Endothelial cell of umbilical vein (primary cell): ENCODE data around the gene GPAT3. TPM values are rescaled to one million over a fixed set of nuclear protein-coding genes. Genes with fewer than 3 reads are reported as not detected.

Source experiments
- Bru-seq: library from RNA; stranded (reverse); fragments of 400-500 nt; gene quantifications from one replicate; lab custom pipeline; 2021; lab: Mats Ljungman, UMichigan
- BruChase-seq, 2 experiments: library from RNA; stranded (reverse); fragments of 400-500 nt; gene quantifications; one replicate each; lab custom pipeline; 2021; lab: Mats Ljungman, UMichigan
- BruUV-seq: library from RNA; stranded (reverse); fragments of 400-500 nt; replicated peaks from 2 replicates; lab custom pipeline; 2021; lab: Mats Ljungman, UMichigan
- CTCF ChIA-PET: fragments of 300-600, 350-600 bp; sonication (Branson Sonifier 250); formaldehyde crosslinking; loops from one replicate; lab custom pipeline; 2021; ENCODE audit warnings: antibody characterized with exemption, inconsistent platforms; lab: Charles Lee
- POLR2A ChIA-PET: fragments of 300-600, 350-600 bp; sonication (Branson Sonifier 250); formaldehyde crosslinking; loops from one replicate; lab custom pipeline; 2021; ENCODE audit warnings: antibody characterized with exemption, inconsistent platforms; lab: Charles Lee
- DNase-seq: peaks from one replicate; pipeline ENCODE4 v3.0.0-alpha.2; 2011; ENCODE audit warnings: low read depth, low spot score
- FAIRE-seq: peaks from 2 replicates; lab custom pipeline; 2011; peaks lifted over from hg19 to GRCh38; lab: Jason Lieb, UNC
- H2AFZ ChIP-seq: 2 replicates; pipeline ENCODE4 v1.6.0; 2012; ENCODE audit warnings: low read depth, low read length, control low read depth, inconsistent platforms
- H3K27ac ChIP-seq: 2 replicates; pipeline ENCODE4 v1.5.1; 2011; ENCODE audit warnings: low read depth, mild to moderate bottlenecking, control low read depth, low read length, moderate library complexity; ENCODE audit not compliant: insufficient read depth
- H3K27me3 ChIP-seq, 2 experiments: 2 replicates each; pipeline versions ENCODE4 v1.6.0 to v1.6.1; 2011; ENCODE audit warnings: low read length in 2 of 2, mixed read lengths in 1 of 2; ENCODE audit not compliant: control insufficient read depth in 2 of 2, insufficient read depth in 2 of 2
- H3K36me3 ChIP-seq, 2 experiments: 2 replicates in 1 of 2; 3 replicates in 1 of 2; pipeline ENCODE4 v1.5.1; 2011; ENCODE audit warnings: low read length in 2 of 2, mild to moderate bottlenecking in 1 of 2, moderate library complexity in 1 of 2; ENCODE audit not compliant: control insufficient read depth in 2 of 2, insufficient read depth in 2 of 2; ENCODE audit errors: extremely low read depth in 1 of 2
- H3K4me1 ChIP-seq: 3 replicates; pipeline ENCODE4 v1.5.1; 2011; ENCODE audit warnings: mild to moderate bottlenecking, low read length; ENCODE audit not compliant: control insufficient read depth, insufficient read depth; ENCODE audit errors: extremely low read depth
- H3K4me2 ChIP-seq: 2 replicates; pipeline ENCODE4 v1.6.1; 2011; ENCODE audit warnings: low read length, control low read depth, mixed read lengths; ENCODE audit not compliant: insufficient read depth
- H3K4me3 ChIP-seq, 3 experiments: fragments of 200-600 bp in 1 of 3; sonication (generic), shearing (Covaris generic) in 1 of 3; replicated peaks in 1 of 3; 2 replicates each; pipeline ENCODE4 v1.5.1; 2011 to 2016; ENCODE audit warnings: control low read depth in 3 of 3, low read length in 3 of 3, mild to moderate bottlenecking in 2 of 3, inconsistent platforms in 1 of 3, low read depth in 1 of 3, moderate library complexity in 1 of 3; ENCODE audit not compliant: insufficient read depth in 1 of 3
- H3K79me2 ChIP-seq: 2 replicates; pipeline ENCODE4 v1.6.0; 2012; ENCODE audit warnings: low read length, inconsistent platforms; ENCODE audit not compliant: control insufficient read depth, insufficient read depth
- H3K9ac ChIP-seq: replicated peaks from 2 replicates; pipeline ENCODE3; 2011; ENCODE audit warnings: low read length, control low read depth; ENCODE audit not compliant: insufficient read depth; ENCODE audit errors: extremely low read depth
- H3K9me1 ChIP-seq: replicated peaks from 3 replicates; pipeline ENCODE4 v1.6.0; 2011; ENCODE audit warnings: mild to moderate bottlenecking, low read length; ENCODE audit not compliant: control insufficient read depth, insufficient read depth; ENCODE audit errors: extremely low read depth
- H3K9me3 ChIP-seq: replicated peaks from 2 replicates; pipeline ENCODE4 v1.5.1; 2012; ENCODE audit warnings: low read length, inconsistent platforms; ENCODE audit not compliant: control insufficient read depth, insufficient read depth
- H4K20me1 ChIP-seq: replicated peaks from 2 replicates; pipeline ENCODE3; 2011; ENCODE audit warnings: mild to moderate bottlenecking, low read length; ENCODE audit not compliant: control insufficient read depth, insufficient read depth; ENCODE audit errors: extremely low read depth
- EZH2 ChIP-seq: IDR thresholded peaks from 2 replicates; pipeline ENCODE4 v1.6.1; 2012; ENCODE audit warnings: borderline replicate concordance, low read depth, mild to moderate bottlenecking, moderate library complexity, low read length, inconsistent platforms; ENCODE audit not compliant: severe bottlenecking
- FOS ChIP-seq: IDR thresholded peaks from 2 replicates; pipeline ENCODE4 v1.6.1; 2011; ENCODE audit warnings: mild to moderate bottlenecking, low read length, moderate library complexity, borderline replicate concordance; ENCODE audit not compliant: insufficient read depth
- GATA2 ChIP-seq: IDR thresholded peaks from 2 replicates; pipeline ENCODE4 v1.7.0; 2011; ENCODE audit warnings: low read depth, mild to moderate bottlenecking, moderate library complexity, mixed read lengths, low read length; ENCODE audit not compliant: insufficient read length, insufficient read depth
- JUN ChIP-seq: IDR thresholded peaks from 2 replicates; pipeline ENCODE4 v1.6.1; 2011; ENCODE audit warnings: borderline replicate concordance, low read depth; ENCODE audit not compliant: insufficient read length, insufficient read depth
- MYC ChIP-seq: IDR thresholded peaks from one replicate; pipeline ENCODE4 v1.6.1; 2011; ENCODE audit warnings: mild to moderate bottlenecking, low read depth, low read length
- POLR2A ChIP-seq: IDR thresholded peaks from 2 replicates; pipeline ENCODE4 v1.6.1; 2012; ENCODE audit warnings: low read depth, mild to moderate bottlenecking, control low read depth, low read length
- POLR2AphosphoS5 ChIP-seq: IDR thresholded peaks from 2 replicates; pipeline ENCODE4 v1.6.1; 2012; ENCODE audit warnings: low read depth, mild to moderate bottlenecking, control low read depth, low read length, moderate library complexity; ENCODE audit not compliant: insufficient read depth
- dilution Hi-C: fragments of 300-500 bp; cut with MboI; formaldehyde crosslinking; loops from one replicate; pipeline ENCODE4 v1.15.0; 2019; ENCODE audit warnings: low sequenced_read_pairs; ENCODE audit not compliant: extremely low pct_ligation_motif_present
- intact Hi-C: fragments of 100-400 bp; cut with micrococcal nuclease; formaldehyde crosslinking; loops from one replicate; pipeline ENCODE4 v1.10.0; 2022
- long read RNA-seq: library from polyadenylated mRNA; stranded (forward); transcript quantifications from one replicate; pipeline ENCODE4 v2.0.0, GENCODE V29; 2021
- polyA minus RNA-seq, 3 experiments: library from RNA; depleted of rRNA, polyadenylated mRNA; stranded (reverse); fragments of >200 nt; gene quantifications; 1 replicate in 1 of 3; 2 replicates in 2 of 3; pipeline ENCODE4 v1.2.3, GENCODE V29; 2011
- polyA plus RNA-seq, 4 experiments: library from polyadenylated mRNA; depleted of rRNA in 3 of 4; stranded (reverse) in 3 of 4; unstranded in 1 of 4; fragments of >200 nt; gene quantifications; 2 replicates each; pipeline versions ENCODE4 v1.2.1 to v1.2.3, GENCODE V29; 2011 to 2012; ENCODE audit warnings: missing spikeins in 1 of 4
- total RNA-seq: library from RNA; stranded (reverse); gene quantifications from 2 replicates; pipeline ENCODE4 v1.2.3, GENCODE V29; 2021
- TF ChIP-seq, protein P1 (sequence below), 2 donors: IDR thresholded peaks; 1 replicate in 1 of 2; 2 replicates in 1 of 2; pipeline ENCODE4 v1.5.1; 2011; ENCODE audit warnings: low read length in 2 of 2, mild to moderate bottlenecking in 2 of 2, moderate library complexity in 2 of 2, control low read depth in 1 of 2, inconsistent platforms in 1 of 2, low read depth in 1 of 2; ENCODE audit not compliant: insufficient read depth in 1 of 2; ENCODE audit errors: extremely low read depth in 1 of 2
- TF ChIP-seq, protein P2 (sequence below): IDR thresholded peaks from 2 replicates; pipeline ENCODE4 v1.6.1; 2011; ENCODE audit not compliant: insufficient read depth, insufficient read length

GPAT3 gene
- total RNA-seq: 2.1 and 3.1 TPM in 2 replicates
- polyA plus RNA-seq: 0.21 and 0.36 TPM in 2 replicates
- 0.35 and 0.52 TPM in 2 replicates for polyA plus RNA-seq (2011; cell fraction: cytosol; rRNA removed)
- polyA plus RNA-seq (2011; cell fraction: nucleus; rRNA removed): 0.46 and 0.58 TPM in 2 replicates
- polyA plus RNA-seq (2012): 5.0 and 11.7 TPM in 2 replicates
- polyA minus RNA-seq: 0.75 and 4.4 TPM in 2 replicates
- polyA minus RNA-seq (2011; cell fraction: cytosol; rRNA and poly(A)+ RNA removed): 0.82 TPM
- polyA minus RNA-seq (2011; cell fraction: nucleus; rRNA and poly(A)+ RNA removed): 2.0 TPM in 1 of 2 replicates, not detected in the other
- Bru-seq, nascent RNA: percentile 39 among the genes with signal in this experiment
- percentile 38 among the genes with signal in this experiment for BruChase-seq, experiment 1, labeled RNA remaining after a 6-hour chase
- percentile 38 among the genes with signal in this experiment for BruChase-seq, experiment 2, labeled RNA remaining after a 2-hour chase
- long read RNA-seq, transcript GPAT3-201 (12 exons, 2,625 nt): major isoform, 6 of 8 reads
- long read RNA-seq, partial matches to known transcripts: 0 of 8 reads
- long read RNA-seq, other reads (novel, unspliced or antisense): 1 of 8 reads

DNA sequence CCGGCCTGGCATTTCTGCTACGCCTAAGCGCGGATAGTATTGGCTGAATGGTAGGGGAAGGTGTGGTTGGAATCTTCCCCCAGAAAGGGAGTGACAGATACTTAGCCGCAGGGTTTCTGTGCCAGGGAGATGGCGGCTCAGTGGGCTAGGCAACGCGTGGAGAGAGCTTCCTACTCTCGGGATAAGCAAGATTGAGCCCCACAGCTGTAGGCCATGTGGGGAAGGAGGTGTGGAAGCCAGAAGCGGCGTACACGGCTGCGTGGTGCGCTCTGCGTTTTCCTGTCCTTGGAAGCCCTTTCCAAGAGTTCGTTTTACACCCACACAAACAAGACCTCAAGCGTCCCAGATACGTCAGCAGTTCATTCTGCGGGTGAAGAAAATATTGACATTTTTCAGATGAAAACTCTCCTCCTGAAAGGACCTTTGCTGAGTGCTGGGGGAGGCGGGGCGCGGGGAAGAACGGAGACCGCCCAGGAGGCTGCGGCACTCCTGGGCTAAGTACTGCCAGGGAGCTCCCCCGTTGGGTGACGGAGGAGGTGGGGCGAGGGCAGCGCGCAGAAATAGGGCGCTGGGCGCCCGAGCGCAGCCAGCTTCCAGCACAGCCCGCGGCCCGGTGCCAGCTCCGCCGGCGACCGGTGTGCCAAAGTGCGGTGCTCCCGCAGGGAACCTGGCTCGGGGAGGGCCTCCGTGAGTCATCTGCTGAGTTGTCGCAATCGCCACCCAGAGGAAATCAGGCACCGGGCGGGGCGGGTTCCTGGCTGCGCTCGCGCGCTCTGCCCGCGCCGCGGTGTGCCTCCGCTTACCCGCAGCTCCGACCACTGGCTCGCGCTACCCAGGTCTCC lies at the start of gene GPAT3:
Gene GPAT3 (plus strand): TSS at position 589 of the 842 bp plus-strand sequence. CDS start 515 bp downstream, outside the sequence.
- peak within 1 kb of the TSS; percentile 34 for H3K9ac ChIP-seq
- TF ChIP-seq JUN (no peak), FOS (peak; percentile 72), GATA2 (no peak), MYC (no peak), EZH2 (no peak), POLR2AphosphoS5 (peak; percentile 64), POLR2A (no peak)
- TF ChIP-seq, protein P1, sequence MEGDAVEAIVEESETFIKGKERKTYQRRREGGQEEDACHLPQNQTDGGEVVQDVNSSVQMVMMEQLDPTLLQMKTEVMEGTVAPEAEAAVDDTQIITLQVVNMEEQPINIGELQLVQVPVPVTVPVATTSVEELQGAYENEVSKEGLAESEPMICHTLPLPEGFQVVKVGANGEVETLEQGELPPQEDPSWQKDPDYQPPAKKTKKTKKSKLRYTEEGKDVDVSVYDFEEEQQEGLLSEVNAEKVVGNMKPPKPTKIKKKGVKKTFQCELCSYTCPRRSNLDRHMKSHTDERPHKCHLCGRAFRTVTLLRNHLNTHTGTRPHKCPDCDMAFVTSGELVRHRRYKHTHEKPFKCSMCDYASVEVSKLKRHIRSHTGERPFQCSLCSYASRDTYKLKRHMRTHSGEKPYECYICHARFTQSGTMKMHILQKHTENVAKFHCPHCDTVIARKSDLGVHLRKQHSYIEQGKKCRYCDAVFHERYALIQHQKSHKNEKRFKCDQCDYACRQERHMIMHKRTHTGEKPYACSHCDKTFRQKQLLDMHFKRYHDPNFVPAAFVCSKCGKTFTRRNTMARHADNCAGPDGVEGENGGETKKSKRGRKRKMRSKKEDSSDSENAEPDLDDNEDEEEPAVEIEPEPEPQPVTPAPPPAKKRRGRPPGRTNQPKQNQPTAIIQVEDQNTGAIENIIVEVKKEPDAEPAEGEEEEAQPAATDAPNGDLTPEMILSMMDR (IDR thresholded peaks at IDR 0.05; ENCODE audit: extremely low read depth in 1 of 2, insufficient read depth in 1 of 2, low read depth in 1 of 2, low read length in 2 of 2): no peak
- TF ChIP-seq, protein P2, sequence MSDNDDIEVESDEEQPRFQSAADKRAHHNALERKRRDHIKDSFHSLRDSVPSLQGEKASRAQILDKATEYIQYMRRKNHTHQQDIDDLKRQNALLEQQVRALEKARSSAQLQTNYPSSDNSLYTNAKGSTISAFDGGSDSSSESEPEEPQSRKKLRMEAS: no peak
- BruUV-seq: no TSS peak
- no peak within 1 kb of the TSS for H3K27ac ChIP-seq
- peak; percentile 53 for DNase-seq
- peaks cover 13% of the 10 kb centered on the region for H3K4me1 ChIP-seq
- no peaks in the 10 kb centered on the region for H3K79me2 ChIP-seq
- ChIA-PET POLR2A (no interaction called here), CTCF (interaction anchor here (1.0 to 1.7 kb wide), 7 partner anchors 10 to 104 kb away, joined by 3 to 8 read pairs (median 3); partner anchors contain the start of gene ABRAXAS1)
- H3K4me2 ChIP-seq: peak within 1 kb of the TSS; percentile 90
- H2AFZ ChIP-seq: peak within 1 kb of the TSS; percentile 100
- no peaks in the 10 kb centered on the region for H3K9me1 ChIP-seq
- H3K9me3 ChIP-seq: no peaks in the 10 kb centered on the region
- dilution Hi-C loops: no loop called here
- H4K20me1 ChIP-seq: no peaks in the 10 kb centered on the region
- no peaks in the 10 kb centered on the region for H3K36me3 ChIP-seq
- peaks cover 19 to 23% of the 10 kb centered on the region in 2 experiments for H3K27me3 ChIP-seq
- peak within 1 kb of the TSS; percentile 46 to 76 (median 54) for H3K4me3 ChIP-seq
- intact Hi-C loops: loop anchor here (1.0 kb wide), 1 partner anchor 13 kb away; no protein-coding TSS in a partner anchor
- FAIRE-seq: peak; percentile 87
